HG03060 (cell line): ENCODE measurements around the gene CCDC179.

ENCODE experiments used
- ATAC-seq: cut with Tn5 transposase; IDR thresholded peaks from one replicate; pipeline ENCODE4 v1.9.1; 2021; ENCODE audit warnings: low read depth, moderate number of reproducible peaks; ENCODE audit not compliant: unreplicated experiment

Gene CCDC179

DNA sequence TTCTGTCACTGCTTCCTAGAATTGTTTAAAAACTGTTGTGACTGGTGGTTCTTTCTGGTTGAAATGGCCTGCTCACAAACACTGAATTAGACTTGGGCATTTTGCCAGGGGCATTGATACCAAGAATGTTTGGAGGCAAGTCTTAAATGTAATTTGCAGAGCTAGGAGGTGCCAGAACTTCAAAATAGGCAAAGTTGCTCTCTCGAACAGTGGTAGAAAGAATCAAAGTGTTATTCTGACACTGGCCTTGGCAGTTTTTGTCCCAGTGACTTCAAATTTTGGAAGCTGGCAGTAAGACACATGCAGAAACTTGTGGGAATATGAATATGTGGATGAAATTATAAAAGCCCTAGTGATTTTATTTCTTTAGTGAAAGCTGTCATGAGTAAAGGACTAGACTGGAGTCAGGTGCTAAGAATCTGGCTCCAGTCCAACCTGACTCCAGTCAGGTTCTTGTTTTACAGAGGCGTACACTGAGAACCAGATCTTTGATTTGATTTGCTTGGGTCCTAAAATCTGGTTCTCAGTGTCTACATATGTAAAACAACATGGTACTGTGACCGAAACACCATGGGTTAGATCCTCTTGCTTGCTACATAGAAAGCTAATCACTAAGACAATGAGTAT, 51.6 kb downstream of the CCDC179 start:
- ATAC-seq: no peak

DNA sequence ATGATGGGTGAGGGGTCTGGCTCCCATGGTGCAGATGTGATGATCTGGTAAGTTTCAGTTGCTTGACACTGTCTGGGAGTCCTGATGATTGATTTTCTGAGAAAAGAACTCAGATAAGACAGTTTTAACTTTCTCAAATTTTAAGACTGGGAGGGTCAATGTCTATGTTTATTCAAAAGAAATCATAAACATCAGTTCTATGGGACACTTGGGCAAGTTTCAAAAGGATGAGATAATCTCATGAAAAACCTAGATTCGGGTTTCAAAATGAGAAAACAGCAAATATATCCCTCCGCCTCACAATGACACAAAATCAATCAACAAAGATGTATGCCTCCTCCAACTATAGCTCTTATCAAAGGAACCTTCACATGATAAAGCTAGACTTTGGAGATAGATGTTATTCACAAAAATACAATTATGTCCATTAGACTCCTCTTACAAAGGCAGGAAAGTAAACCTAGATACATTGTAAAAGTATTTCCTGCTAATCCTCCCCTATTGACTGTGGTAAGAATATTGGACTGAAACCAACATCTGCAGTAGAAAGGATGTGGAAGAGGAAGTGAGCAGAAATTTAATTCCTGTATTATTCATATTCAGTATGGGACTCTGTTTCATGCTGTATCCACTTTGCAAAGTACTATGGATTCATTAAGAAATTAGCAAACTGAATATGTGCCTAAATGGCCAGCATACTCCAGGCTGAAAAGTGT, 52.3 kb downstream of the CCDC179 start:
- ATAC-seq: peak; percentile 97

DNA sequence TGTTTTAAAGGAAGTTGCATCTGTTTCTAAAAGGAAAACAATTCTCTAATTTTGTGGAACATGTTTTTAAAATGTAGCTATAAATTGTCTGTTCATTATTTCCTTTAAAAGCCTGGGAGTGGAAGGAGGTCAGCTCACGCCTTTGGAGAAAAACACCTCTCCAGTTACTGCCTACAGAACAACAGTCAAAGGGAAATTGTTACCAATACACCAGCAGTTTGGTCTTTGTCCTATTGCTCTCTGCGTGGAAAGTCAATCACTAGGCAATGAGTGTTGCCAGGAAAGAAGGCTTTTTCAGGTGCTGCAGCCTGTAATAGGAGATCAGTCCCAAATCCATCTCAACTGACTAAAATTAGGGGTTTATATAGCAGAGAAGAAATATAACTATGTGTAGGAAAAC, 52.9 kb downstream of the CCDC179 start:
- no peak for ATAC-seq

DNA sequence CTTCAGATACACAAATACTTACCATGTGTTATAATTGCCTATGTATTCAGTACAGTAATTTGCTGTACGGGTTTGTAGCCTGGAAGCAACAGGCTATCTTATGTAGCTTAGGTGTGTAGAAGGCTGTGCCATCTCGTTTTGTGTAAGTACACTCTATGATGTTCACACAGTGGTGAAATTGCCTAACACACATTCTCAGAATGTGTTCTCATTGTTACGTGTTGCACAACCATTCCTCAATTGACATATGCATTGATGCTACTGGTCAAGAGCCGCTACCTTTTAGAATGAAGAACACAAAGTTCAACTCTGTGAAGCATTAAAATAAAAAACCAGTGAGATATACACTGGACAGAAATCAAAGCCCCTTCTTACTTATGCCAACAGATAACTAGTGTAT, 57.4 kb downstream of the CCDC179 start:
- no peak for ATAC-seq

DNA sequence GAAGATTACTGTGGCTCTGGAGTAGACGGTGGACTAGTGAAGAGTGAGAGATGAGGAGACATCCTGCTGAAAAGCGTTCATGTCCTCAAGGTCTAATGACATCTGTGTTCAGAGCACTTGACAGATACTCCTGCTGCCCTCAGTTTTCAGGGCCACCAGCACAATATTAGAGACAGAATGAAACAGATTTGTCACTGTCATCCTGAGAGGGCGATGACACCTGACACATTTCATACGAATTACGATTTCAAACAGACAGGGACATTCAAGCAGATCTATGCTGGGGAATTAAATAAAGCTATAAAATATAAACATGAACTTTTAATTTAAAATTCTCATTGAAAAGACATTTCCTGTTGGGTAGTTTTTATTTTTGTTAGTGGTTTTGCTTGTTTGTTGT, 59.8 kb downstream of the CCDC179 start:
- no peak for ATAC-seq

DNA sequence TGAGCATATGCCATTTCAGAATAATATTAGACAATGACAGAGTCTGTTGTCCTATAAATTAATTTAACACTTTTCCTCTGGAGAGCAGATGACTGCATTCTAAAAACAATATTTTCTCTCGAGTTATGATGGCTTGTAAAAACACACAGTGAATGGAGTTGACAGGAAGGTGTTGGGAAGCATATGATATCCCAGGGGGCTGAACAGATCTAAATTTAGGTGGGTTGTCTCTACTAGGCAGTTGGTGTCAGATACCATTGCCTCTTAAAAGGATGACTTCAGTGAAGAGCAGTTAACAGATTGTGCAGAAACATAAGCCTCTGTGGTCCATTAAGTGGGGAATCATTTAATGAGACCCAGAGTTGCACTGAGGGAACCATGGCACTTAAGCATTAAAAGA, 61.4 kb downstream of the CCDC179 start:
- ATAC-seq: no peak

DNA sequence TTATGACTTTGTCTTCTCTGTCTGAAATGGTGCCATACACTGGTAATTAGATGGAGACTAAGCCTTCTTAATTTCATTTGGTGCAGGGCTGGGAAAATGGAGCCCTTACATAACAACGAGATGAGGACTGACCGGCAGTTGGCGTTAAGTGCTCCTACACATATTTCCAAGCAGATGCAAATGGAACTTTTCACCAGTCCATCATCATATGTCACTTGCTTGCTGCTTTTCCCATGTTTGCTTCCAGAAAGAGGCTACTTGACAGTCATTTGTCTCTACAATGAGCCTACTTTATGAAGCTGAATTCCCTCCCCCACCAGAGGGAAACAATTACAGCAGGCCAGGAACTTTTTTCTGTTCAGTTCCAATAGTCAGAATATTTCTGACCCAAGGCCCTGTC, 63.2 kb downstream of the CCDC179 start:
- no peak for ATAC-seq
